NCI-H1105 (cell line): ENCODE data around the gene NAT10.
"Not testable (repeated sequence)": the region's sequence is repeated elsewhere in the genome, so short reads cannot be mapped to it uniquely, and the experiment has no call there.

Experiments
- DNase-seq: peaks from one replicate; lab custom pipeline; 2025; lab: John Stamatoyannopoulos, UW

The NAT10 gene

GRCh38 chr11:34168642-34169420 lies 63.4 kb downstream of the NAT10 start:
- no peak for DNase-seq

GRCh38 chr11:34169686-34170085 lies 64.3 kb downstream of the NAT10 start:
- no peak for DNase-seq

GRCh38 chr11:34173050-34173449 lies 67.6 kb downstream of the NAT10 start:
- DNase-seq: no peak

- peak; percentile 56 for DNase-seq
These were observed 69.1 kb downstream of the NAT10 start for GRCh38 chr11:34174412-34175041.

- no peak for DNase-seq
These were observed 70.0 kb downstream of the NAT10 start for GRCh38 chr11:34175284-34176019.

- DNase-seq: peak; percentile 10
These were observed 71.4 kb downstream of the NAT10 start for GRCh38 chr11:34176751-34177209.

GRCh38 chr11:34178209-34178821 lies 72.9 kb downstream of the NAT10 start:
- DNase-seq: no peak

GRCh38 chr11:34179026-34179675 lies 73.7 kb downstream of the NAT10 start:
- no peak for DNase-seq

GRCh38 chr11:34180040-34180813 lies 74.8 kb downstream of the NAT10 start:
- DNase-seq: no peak

- not testable (repeated sequence) for DNase-seq
These were observed 75.4 kb downstream of the NAT10 start for GRCh38 chr11:34180814-34181165.

GRCh38 chr11:34181251-34181650 lies 75.8 kb downstream of the NAT10 start:
- no peak for DNase-seq

GRCh38 chr11:34181856-34182405 lies 76.5 kb downstream of the NAT10 start:
- DNase-seq: no peak

GRCh38 chr11:34182425-34182824 lies 77.0 kb downstream of the NAT10 start:
- DNase-seq: no peak

- no peak for DNase-seq
These were observed 77.7 kb downstream of the NAT10 start for GRCh38 chr11:34182921-34183685.

GRCh38 chr11:34183848-34184391 lies 78.5 kb downstream of the NAT10 start:
- DNase-seq: no peak

- no peak for DNase-seq
These were observed 79.1 kb downstream of the NAT10 start for GRCh38 chr11:34184505-34185015.

- DNase-seq: no peak
These were observed 80.8 kb downstream of the NAT10 start for GRCh38 chr11:34185926-34186841.

GRCh38 chr11:34188181-34188580 lies 82.8 kb downstream of the NAT10 start:
- no peak for DNase-seq
